G401.6 (cell line): Measurements from ENCODE around the gene STOX2.

ENCODE experiments used
- FAIRE-seq: peaks from 2 replicates; lab custom pipeline; 2012; peaks lifted over from hg19 to GRCh38; lab: Jason Lieb, UNC

STOX2 gene, protein sequence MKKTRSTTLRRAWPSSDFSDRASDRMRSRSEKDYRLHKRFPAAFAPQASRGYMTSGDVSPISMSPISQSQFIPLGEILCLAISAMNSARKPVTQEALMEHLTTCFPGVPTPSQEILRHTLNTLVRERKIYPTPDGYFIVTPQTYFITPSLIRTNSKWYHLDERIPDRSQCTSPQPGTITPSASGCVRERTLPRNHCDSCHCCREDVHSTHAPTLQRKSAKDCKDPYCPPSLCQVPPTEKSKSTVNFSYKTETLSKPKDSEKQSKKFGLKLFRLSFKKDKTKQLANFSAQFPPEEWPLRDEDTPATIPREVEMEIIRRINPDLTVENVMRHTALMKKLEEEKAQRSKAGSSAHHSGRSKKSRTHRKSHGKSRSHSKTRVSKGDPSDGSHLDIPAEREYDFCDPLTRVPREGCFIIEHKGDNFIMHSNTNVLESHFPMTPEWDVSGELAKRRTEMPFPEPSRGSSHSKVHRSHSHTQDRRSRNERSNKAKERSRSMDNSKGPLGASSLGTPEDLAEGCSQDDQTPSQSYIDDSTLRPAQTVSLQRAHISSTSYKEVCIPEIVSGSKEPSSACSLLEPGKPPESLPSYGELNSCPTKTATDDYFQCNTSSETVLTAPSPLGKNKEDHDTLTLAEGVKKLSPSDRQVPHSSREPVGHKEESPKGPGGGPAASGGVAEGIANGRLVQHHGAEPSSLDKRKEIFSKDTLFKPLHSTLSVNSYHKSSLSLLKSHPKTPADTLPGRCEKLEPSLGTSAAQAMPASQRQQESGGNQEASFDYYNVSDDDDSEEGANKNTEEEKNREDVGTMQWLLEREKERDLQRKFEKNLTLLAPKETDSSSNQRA (N-terminal part only)

DNA sequence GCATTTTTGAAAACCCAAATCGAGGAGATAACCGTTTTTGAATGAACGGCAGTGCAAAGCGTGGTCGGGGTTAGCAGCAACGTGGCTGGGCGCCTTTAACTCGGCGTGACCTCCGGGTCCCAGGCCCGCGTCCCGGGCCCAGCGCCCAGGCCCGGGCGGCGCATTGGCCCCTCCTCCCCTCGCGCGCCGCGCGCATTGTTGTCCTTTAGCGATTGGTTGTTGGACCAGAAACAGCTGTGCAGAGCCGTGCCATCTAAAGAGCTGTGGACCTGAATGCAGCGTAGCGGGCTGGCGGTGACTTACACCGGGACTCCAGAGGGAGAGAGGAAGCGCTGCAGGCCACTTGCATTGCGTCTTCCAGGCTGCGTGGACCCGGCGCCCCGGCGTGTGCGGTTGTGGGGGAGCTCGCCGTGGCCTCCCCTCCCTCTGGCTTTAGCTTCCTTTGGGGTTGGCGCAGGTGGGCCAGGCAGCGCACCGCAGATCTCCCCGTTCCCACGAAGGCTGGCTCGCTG, at the start of gene STOX2:
TSS of gene STOX2 (plus strand) at position 227 of the 512 bp plus-strand sequence. CDS start 1,484 bp downstream, outside the sequence.
- no peak for FAIRE-seq

DNA sequence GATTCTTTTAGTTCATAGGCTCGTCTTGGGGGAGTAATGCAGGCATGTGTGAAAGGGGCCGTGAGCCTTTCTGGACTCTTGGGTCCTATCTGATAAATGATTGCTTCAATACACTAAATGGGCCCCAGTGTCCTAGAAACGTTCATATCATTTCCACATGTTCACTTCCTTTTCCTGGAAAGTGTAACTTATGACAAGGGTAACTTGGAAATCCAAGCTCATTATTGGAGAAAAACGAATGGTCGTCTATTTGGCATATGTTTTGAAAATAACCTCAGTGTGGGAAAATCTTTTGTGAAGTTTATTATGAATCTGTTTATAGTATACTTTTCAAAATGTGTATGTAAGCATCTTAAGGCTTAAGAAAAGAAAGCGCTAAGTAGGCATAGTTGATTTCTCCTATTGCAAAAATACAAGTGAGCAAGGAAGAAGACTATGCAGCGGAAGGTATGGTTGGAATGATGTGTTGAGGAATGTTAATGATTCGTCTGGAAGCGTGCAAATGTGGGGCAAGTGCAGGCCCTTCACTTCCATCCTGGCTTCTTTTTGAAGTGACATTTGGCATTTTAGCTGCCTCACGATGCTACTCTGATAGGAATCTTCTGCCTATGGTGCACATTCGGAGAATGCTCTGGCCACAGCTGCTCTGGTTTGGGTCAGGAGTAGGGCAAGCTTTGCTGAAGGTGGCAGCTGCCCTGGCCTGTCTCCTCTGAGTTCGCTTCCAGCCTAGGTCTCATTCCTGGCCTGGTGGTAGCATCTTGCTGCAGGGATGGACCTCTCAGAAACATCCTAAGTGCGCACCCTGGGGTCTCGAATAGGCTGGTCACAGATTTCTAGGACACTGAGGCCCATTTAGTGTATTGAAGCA, 49.5 kb upstream of the STOX2 start:
- no peak for FAIRE-seq

DNA sequence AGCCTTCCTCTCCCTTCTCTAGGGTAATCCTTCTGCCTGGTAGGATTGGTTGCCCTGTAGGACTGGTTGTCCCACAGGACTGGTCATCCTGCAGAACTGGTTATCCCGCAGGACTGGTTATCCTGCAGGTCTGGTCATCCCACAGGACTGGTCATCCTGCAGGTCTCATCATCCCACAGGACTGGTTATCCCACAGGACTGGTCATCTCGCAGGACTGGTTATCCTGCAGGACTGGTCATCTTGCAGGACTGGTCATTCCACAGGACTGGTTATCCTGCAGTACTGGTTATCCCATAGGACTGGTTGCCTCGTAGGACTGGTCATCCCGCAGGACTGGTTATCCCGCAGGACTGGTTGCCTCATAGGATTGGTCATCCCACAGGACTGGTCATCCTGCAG, 48.1 kb upstream of the STOX2 start:
- FAIRE-seq = no peak

DNA sequence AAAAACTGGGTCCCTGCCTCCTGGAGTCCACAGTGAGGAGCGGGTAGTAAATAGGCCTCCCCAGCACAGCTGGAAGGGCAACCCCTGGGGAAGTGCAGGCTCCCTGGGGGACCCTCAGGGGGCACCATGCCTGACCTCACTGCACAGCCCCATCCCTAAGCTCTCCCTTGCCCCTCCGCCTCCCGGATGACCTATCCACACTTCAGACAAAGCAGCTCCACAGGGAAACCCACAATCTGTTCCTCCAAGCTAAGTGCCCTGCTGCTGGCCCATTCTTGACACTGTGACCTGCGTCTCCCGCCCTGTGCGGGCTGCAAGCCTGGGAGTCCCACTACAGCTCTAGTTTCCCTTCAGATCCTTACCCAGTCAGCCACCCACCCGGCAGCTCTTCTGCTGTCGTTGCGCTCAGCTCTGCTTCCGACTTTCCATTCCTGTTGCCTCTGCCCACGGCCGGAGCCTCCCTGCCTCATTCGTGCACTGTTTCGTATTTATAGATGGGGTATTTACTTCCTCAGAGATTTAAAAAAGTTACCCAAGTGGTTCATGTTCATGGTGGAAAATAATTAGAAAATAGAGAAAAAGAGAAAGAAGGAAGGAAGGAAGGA, 47.0 kb upstream of the STOX2 start:
- no peak for FAIRE-seq

DNA sequence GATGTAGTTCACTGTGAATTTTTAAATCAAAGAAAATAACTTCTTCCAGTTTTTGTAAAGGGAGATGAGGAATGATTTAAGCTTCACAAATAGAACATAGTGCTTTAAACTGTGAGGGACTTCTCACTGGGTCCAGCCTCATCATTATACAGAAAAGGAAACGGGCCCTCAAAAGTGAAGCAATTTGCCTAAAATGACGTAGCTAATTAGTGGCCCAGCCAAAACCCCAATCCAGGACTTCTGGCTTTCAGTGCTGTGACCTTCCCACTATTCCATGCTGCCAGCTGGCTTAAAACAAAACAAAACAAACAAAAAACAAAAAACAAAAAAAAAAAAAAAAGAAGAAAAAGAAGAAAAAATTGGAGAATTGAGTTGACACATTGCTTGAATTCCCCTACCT, 45.0 kb upstream of the STOX2 start:
- no peak for FAIRE-seq

DNA sequence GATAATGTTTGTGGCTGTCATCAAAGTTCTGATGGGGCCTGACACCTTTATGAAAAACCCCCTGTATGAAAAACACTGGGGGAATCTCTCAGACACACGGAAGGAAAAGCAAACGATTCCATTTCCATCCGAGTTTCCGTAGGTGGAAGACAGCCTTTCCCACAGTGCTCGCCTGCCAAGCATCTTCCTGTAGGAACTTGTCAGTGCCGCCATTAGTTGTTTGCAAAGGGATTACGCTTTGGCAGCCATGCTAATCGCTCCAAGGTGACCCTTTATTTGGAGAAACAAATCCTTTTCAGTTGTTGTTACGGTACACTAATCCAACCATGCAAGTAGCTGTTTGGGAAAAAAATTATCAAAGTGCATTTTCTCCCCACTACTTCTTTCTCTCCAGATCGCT, 44.4 kb upstream of the STOX2 start:
- no peak for FAIRE-seq

DNA sequence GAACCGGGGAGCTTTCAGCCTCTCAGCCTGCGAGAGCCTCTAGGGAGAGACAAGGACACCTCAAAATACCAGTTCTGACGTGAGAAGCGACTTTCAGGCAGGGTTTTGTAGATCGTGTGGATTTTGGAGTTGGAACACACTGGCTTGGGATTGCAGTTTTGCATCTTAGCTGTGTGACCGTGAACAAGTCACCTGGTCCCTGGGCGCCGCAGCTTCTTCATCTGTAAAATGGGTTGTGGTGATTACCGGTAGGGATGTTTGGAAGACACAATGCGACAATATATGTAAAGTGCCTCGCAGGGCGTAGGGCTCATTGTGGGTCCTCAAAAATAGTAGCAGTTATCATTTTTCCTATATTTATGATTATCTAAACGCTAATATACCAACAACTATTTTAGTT, 43.7 kb upstream of the STOX2 start:
- FAIRE-seq = no peak

DNA sequence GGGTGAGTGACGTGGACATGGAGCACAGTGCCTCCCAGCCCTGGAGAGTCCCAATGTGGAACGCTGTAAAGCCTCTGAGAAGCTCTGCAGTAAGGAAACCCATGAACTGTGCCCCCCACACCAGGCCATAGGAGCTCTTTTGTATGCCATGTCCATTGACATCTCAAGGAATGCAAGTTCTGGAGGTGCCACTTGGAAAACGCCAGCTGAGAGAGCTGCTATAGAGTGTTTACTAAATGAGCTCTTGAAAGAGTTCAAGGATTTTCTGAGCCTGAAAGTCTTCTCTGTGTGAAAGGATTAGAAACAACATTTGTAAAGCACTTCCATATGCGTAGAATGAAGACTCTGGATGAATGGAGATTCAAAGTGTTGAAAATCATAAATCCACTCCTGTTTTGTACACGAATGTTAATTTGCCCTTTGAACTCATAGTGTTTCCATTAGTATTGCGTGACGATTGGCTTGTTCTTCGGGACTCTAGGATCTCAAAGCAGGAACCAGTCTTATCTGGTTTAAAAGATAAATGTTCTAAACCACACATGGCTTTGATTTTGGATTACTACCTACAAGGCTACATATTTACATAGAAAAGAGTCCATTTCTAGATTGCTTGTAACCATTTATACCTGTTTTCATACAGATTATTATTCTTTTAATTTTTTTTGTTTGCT, 41.8 kb upstream of the STOX2 start:
- FAIRE-seq = no peak

DNA sequence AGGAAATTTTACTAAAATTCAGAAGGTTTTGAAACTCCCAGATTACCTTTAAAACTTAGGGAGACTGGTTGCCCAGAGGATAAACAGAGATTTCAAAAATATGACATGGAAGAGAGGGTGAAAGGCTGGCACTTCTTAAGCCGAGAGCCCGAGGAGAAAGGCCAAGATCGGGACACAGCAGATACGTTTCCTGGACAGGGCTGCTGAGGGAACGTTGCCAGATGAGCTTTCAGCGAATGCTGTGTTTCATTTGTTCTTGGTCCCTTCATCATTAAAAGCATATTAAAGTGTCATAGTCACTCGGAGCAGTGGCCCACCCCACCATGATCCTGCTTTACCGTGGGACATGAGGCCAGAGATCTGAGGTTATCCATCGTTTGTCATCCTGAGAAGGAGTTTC, 37.9 kb upstream of the STOX2 start:
- FAIRE-seq = no peak

DNA sequence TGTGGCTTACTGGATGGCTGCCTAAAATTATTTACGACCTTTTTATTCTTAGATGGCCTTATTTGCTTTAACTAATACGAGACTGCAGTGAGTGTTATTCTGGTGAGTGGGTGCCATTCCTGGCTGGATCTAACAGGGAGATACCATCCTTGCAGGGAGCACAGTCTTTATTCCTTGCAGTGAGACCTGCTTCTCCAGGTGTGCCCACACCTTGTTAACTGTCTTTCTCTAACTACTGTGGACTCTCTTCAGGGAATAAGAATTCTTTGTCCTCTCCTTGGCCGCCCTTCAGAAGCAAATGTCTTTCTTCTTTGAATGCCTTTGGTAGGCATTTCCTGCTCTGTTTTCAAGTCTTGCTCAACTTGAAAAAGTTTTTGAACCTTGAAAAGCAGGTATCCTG, 34.1 kb upstream of the STOX2 start:
- FAIRE-seq = no peak

DNA sequence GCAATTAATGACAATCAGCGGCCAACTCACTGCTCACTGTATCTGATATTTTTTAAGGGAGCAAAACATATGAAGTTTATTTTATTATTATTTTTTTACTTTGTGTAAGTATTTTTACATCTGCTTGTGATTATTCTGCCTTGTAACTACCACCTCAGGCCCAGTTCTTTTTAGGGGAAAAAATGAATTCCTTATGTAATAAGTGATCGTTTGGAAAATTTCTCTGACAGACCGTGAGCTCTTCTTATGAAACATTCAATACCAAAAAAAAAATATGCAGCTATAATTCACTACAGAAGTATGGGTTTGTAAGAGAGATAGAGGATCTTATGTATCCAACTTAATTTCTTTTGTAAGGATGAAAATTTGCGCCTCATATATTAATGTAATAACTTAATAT, 33.5 kb upstream of the STOX2 start:
- FAIRE-seq = no peak

DNA sequence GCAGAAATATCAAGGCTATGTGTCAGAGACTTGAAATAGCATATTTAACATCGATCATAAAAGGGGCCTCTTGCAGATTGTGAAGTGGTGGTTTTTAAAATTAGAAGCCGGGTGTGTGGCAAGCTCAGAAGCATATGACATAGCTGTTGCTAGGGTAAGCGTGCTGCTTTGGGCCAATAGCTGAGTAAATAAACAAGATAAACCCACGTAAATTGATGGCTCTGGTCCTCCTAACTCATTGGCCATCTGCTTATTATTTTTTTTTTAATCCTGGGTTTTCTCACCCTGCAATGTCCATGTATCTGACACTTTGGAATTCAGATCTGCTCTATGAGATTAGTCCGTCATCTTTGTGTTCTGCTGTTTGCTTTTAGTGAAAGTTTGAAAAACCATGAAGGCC, 32.6 kb upstream of the STOX2 start:
- no peak for FAIRE-seq

DNA sequence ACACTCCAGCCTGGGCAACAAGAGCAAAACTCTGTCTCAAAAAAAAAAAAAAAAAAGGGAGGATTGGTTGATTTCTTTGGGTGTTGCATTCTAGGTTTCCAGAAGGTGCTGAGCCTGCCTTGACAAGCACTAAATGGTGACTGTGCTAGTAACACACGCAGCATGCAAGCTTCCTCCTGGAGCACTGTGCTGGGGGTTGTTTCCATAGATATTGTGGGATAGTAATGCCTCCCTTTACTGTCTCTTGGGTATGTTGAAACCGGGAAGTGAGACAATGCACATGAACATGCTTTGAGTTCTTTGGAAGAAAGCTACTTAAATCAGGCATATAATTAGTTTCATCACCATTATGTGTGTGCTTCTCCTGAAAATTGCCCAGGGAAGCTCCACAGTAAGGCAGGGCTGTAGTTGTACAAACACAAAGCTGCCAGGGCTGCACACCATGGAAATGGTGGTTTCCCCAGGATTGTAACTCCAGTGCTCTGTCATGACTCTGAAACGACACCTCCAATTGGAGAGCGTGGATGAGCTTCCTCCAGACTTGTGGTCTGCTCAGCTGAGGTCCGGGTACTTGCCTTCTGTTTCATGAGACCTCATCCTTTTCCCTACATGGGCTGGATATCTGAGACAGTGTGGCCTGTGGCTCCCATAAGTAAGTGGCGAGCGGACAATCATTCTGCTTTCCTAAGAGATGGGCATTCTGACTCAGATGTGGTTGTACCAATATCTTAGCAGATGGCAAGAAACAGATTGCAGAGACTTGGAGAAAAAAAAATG, 31.5 kb upstream of the STOX2 start:
- FAIRE-seq = no peak

DNA sequence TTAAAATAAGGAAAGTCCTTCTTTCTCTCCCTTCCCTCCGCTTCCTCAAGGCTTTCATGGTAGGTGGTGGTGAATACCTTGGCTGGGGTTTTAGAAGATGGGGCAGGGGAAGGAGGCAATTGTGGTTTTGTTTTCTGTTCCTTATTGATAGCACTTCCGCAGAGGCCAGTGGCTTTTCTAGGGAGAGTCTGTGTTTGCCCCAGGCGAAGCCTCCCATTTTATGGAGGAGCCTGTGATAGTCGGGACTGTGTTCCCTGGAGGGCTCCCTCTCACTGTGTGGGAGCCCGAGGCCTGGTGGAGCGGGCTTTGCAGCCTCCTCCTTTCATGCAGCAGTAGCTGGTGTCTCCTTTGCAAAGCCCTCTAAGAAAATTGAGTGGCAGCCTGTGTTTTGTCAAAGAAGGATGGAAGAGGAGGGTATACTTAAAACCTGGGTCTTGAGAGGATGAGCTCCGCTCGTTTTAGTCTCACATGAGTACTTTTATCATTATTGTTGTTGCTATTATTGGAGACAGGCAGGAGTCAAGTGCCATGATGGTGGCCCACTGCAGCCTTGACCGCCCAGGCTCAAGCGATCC, 29.8 kb upstream of the STOX2 start:
- no peak for FAIRE-seq

DNA sequence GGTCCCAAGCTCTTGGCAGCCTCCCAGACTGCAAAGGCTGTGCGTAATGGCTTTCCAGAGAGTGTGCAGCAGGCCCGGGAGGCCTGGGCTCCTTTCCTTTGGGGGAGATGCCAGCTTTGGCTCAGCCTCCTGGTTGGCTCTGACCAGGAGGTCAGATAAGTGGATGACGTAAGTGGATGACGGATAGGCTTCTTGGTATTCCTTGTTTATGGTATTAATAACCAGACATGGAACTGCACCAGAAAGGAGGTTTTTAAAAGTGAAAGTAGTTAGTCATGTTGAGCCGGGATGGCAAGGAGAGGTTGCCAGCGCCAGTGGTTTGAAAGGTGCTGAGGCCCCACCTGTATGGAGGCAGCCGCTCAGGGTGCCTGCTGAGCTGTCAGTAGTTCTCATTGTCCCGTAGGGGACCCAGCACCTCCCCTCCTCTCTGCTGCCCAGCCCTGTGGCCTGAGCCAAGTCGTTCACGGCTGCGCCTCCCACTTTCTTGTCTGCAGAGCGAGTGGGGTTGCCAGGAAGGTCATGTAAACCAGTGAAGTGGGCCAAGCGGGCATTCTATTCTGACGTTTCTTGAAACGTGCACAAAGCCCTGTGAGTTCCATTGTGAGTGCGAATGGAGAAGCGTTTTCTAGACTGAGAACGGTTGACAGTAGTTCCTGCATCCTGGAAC, 28.7 kb upstream of the STOX2 start:
- no peak for FAIRE-seq

DNA sequence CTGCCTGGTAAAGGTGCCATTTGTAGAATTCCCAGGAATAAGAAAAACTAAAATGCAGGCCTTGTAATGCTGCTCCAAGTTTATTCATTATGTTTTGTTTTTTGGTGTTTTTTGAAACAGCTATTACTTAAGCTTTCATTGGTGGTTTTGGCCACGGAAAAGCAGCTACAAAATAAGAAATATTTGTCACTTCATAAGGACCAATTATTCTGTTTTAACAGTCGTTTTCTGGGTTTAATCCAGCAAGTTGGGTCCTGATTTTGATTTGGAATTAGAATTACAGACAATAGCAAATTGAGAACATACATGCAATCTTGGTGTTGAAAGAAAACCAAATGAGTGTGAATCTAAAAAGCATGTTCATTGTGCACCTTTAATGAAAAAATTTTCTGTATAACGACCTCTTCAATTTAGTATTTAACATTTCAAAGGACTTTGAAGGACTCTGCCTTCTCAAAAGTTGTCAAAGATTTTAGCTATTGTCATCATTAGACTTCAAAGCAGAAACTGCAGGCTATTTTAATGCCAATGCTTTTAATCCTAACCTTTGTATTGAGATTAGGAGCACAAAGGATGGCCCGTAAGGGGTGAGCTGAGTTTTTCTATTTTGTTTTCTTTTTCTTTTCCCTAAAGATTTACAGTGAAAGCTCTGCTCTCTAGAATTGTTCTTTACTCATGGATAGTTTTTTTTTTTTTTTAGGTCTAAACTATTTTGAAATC, 26.7 kb upstream of the STOX2 start:
- FAIRE-seq = no peak

DNA sequence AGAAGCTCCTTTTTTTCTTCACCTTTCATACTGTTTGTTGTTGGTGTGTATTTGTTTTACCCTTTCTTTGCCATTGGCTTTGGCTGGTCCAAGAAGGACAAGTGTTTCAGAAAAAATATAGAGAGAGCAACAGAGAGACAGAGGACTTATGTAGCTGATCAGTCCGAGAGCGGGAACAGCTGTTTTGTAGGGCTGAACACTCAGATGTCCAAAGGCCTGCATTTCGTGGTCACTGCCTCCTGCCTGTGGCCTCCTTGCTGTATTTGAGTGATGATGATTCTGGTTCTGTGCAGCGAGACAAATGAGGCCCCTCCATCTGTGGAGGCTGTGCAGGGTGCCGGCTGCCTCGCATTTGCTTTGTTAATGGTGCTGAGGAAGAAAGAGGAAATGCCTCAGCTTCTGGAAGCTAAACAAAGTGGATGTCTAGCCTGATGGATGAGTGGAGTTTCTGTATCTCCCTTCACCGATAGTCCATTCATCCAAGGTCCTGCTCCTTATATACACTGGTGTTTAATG, 19.8 kb upstream of the STOX2 start:
- FAIRE-seq = no peak

DNA sequence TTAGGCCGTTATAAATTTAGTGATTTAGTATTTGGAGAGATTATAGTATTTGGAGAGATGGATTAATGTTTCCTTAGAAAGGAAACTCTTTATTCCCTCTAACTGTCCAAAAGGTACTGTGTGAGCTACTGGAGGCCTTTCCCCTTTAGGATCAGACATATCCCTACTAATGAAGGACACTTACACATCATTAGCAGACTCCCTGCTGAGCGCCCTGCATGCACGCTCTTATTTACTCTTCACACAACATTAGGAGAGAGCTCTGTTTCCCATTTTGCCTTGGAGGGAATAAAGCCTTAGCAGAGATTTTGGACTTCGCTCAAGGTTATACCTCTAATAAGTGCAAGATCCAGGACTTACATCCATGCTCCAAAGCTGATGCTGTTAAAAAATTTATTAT, 17.8 kb upstream of the STOX2 start:
- FAIRE-seq = no peak

DNA sequence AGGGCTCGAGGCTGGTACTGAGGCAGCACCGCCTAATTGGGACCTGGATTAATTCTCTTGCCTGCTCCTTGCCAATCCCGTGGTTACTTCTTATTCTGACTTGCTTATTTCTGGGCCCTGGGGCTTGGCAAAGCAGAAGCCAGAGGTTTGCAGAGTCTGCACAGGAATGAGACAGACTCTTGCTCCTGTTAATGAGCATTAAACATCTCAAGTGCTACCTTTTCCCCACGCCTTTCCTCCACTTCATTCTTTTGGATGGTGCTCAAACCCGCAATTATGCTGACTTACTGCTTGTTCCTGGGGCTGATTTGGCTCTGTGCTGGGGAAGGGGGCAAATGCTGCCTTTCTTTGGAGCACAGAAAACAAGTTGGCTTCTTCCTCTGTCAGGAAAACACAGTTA, 16.5 kb upstream of the STOX2 start:
- FAIRE-seq = no peak
